HFFc6 (cell line): ENCODE results near the gene TRPV4. TPM values are rescaled to one million over a fixed set of nuclear protein-coding genes. Genes with fewer than 3 reads are reported as not detected.

Experiments used
- DNase-seq: peaks from one replicate; pipeline ENCODE4 v3.0.0-alpha.2; 2018
- H3K27ac Mint-ChIP-seq: 2 replicates; pipeline ENCODE4 v1.8.0; 2020; ENCODE audit warnings: mild to moderate bottlenecking, mixed read lengths
- H3K27me3 Mint-ChIP-seq: 2 replicates; pipeline ENCODE4 v1.8.0; 2021; ENCODE audit warnings: mild to moderate bottlenecking, moderate library complexity, mixed read lengths; ENCODE audit not compliant: insufficient read depth
- H3K36me3 Mint-ChIP-seq: 2 replicates; pipeline ENCODE4 v1.8.0; 2021; ENCODE audit warnings: low read depth, mixed read lengths
- H3K4me1 Mint-ChIP-seq: 2 replicates; pipeline ENCODE4 v1.8.0; 2020; ENCODE audit warnings: low read depth, mixed read lengths
- H3K4me3 Mint-ChIP-seq: 2 replicates; pipeline ENCODE4 v1.8.0; 2020; ENCODE audit warnings: mild to moderate bottlenecking, moderate library complexity, mixed read lengths
- H3K9me3 Mint-ChIP-seq: 2 replicates; pipeline ENCODE4 v1.8.0; 2020; ENCODE audit warnings: mild to moderate bottlenecking, mixed read lengths
- CTCF ChIP-seq: fragments of 200-600 bp; sonication (generic); IDR thresholded peaks from 2 replicates; pipeline ENCODE4 v1.5.0; 2021; ENCODE audit warnings: antibody characterized with exemption, mild to moderate bottlenecking
- total RNA-seq, 6 experiments: library from RNA; stranded (reverse); fragmentation: NEBNext Ultra II Directional; extraction: Animal tissue kit (Norgen Biotek cat#: 25700); gene quantifications; 2 replicates in 1 of 6; 3 replicates in 5 of 6; pipeline ENCODE4 v1.2.3, GENCODE V29; 2021

Gene TRPV4
- total RNA-seq, 6 experiments from 2014 or later, result 1.6 to 2.5 (median 1.9) TPM

GRCh38 chr12:109824731-109825130 lies 8.5 kb downstream of the TRPV4 start:
- Mint-ChIP-seq H3K27ac (no peak overlapping the region), H3K9me3 (no peaks in the 10 kb centered on the region), H3K4me1 (0 out of 2 replicates have a peak, but pooled peaks cover 4% of the 10 kb centered on the region), H3K36me3 (no peaks in the 10 kb centered on the region), H3K4me3 (no peak overlapping the region), H3K27me3 (peaks cover 2% of the 10 kb centered on the region; the same call in 1 of the 2 replicates)
- DNase-seq, result no peak
- no peak for TF ChIP-seq CTCF

- Mint-ChIP-seq H3K36me3 (no peaks in the 10 kb centered on the region), H3K27me3 (peaks cover 2% of the 10 kb centered on the region; the same call in 1 of the 2 replicates), H3K27ac (no peak overlapping the region), H3K9me3 (no peaks in the 10 kb centered on the region), H3K4me3 (no peak overlapping the region), H3K4me1 (peaks cover 16% of the 10 kb centered on the region)
- no peak for TF ChIP-seq CTCF
- no peak for DNase-seq
Measured at GRCh38 chr12:109822951-109823411, 10.2 kb downstream of the TRPV4 start.

- no peak overlapping the region for H3K4me3 Mint-ChIP-seq
- DNase-seq, result no peak
- no peaks in the 10 kb centered on the region for H3K9me3 Mint-ChIP-seq
- H3K36me3 Mint-ChIP-seq, result no peaks in the 10 kb centered on the region
- H3K27me3 Mint-ChIP-seq, result peaks cover 4% of the 10 kb centered on the region; the same call in 1 of the 2 replicates
- no peak overlapping the region for H3K27ac Mint-ChIP-seq
- peaks cover 16% of the 10 kb centered on the region for H3K4me1 Mint-ChIP-seq
- TF ChIP-seq CTCF, result no peak
Measured at GRCh38 chr12:109822416-109822815, 10.8 kb downstream of the TRPV4 start.

GRCh38 chr12:109821968-109822367 lies 11.2 kb downstream of the TRPV4 start:
- no peak for DNase-seq
- Mint-ChIP-seq H3K4me3 (no peak overlapping the region), H3K27me3 (peaks cover 4% of the 10 kb centered on the region; the same call in 1 of the 2 replicates)

GRCh38 chr12:109820816-109821381 lies 12.3 kb downstream of the TRPV4 start:
- no peak overlapping the region for H3K27ac Mint-ChIP-seq
- TF ChIP-seq CTCF, result no peak
- no peak for DNase-seq
- no peaks in the 10 kb centered on the region for H3K9me3 Mint-ChIP-seq
- H3K4me1 Mint-ChIP-seq, result peaks cover 16% of the 10 kb centered on the region
- H3K36me3 Mint-ChIP-seq, result no peaks in the 10 kb centered on the region
- H3K27me3 Mint-ChIP-seq, result peaks cover 4% of the 10 kb centered on the region; the same call in 1 of the 2 replicates
- no peak overlapping the region for H3K4me3 Mint-ChIP-seq

More at GRCh38 chr12:109821968-109822367, 11.2 kb downstream of the TRPV4 start:
- Mint-ChIP-seq H3K36me3 (no peaks in the 10 kb centered on the region), H3K9me3 (no peaks in the 10 kb centered on the region), H3K27ac (no peak overlapping the region), H3K4me1 (peaks cover 16% of the 10 kb centered on the region)
- no peak for TF ChIP-seq CTCF
